GM12872 (cell line): ENCODE results near the gene SPATA6.

ENCODE experiments used
- TF ChIP-seq, protein P1 (sequence below): IDR thresholded peaks from 3 replicates; pipeline ENCODE4 v1.5.1; 2011; ENCODE audit warnings: low read depth, mild to moderate bottlenecking, low read length, moderate library complexity; ENCODE audit not compliant: insufficient read depth

SPATA6 gene

DNA sequence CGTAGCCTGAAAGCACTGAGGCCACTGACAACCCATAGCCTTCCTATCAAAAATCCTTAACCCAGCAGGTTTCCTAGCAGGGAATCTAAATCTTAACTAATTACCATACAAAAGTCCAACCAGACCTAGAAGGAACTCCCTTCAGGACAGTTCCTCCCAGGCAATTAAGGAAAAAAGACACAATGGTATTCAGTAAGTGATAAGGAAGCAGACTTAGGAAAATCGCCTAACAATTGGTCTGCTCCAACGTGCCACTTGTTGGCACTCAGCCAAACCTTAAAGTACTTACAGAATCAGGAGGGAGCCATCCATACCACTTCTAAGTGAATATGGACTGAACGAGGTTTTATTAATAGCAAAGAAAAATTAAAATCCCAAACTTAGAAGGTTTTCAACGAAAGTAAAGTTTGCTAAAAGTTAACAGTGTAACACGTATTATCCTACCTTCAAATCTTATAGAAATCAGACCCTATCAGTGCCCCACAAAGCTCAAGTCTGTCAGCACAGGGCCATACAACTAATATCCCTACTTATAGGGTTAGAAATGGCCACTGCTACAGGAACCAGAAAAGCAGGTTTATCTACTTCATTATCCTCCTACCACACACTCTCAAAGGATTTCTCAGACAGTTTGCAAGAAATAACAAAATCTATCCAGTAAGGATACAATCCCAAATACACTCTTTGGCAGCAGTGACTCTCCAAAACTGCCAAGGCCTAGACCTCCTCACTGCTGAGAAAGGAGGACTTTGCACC lies 29.0 kb downstream of the SPATA6 start:
- TF ChIP-seq, protein P1, sequence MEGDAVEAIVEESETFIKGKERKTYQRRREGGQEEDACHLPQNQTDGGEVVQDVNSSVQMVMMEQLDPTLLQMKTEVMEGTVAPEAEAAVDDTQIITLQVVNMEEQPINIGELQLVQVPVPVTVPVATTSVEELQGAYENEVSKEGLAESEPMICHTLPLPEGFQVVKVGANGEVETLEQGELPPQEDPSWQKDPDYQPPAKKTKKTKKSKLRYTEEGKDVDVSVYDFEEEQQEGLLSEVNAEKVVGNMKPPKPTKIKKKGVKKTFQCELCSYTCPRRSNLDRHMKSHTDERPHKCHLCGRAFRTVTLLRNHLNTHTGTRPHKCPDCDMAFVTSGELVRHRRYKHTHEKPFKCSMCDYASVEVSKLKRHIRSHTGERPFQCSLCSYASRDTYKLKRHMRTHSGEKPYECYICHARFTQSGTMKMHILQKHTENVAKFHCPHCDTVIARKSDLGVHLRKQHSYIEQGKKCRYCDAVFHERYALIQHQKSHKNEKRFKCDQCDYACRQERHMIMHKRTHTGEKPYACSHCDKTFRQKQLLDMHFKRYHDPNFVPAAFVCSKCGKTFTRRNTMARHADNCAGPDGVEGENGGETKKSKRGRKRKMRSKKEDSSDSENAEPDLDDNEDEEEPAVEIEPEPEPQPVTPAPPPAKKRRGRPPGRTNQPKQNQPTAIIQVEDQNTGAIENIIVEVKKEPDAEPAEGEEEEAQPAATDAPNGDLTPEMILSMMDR, result no peak

DNA sequence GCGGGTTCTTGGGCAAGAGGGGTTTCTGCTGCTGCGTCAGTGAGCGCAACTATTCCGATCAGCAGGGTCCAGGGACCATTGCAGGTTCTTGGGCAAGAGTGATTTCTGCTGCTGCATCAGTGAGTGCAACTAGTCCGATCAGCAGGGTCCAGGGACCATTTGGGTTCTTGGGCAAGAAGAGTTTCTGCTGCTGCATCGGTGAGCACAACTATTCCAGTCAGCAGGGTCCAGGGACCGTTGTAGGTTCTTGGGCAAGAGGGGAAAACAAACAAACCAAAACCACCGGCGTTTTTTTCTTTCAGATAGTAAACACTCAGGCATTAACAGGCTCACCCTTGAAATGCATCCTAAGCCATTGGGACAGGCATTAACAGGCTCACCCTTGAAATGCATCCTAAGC lies 32.6 kb downstream of the SPATA6 start:
- TF ChIP-seq, protein P1, result no peak

DNA sequence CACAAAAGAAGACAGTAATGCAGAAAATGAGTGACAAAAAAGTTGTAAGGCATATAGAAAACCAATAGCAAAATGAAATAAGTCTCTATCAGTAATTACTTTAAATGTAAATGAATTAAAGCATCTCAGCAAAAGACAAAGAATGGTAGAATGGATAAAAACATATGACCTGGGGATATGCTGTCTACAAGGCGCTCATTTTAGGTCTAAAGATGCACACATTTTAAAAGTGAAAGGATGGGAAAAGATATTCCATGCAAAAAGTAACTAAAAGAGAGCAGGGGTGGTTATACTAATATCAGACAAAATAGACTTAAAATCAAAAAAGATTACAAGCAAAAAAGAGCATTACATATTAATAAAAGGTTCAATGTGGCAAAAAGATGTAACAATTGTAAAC lies 41.2 kb downstream of the SPATA6 start:
- TF ChIP-seq, protein P1, result no peak

DNA sequence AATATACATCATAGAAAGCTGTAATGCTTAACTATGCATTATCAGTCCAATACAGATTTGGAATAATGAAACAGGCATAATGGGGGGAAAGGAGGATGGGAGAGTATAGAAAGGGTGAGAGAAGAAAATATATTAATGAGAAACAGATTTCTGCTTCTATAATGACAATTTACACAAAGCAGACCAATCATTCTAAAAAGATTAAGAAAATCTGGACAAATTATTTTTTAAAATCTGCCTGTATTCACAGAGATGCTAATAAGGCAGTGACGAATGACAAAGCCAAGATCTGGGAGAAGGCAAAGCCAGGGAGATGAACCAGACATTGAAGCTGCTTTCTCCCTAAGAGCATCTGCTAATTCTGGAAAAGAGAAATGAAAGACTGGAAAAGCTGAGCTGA lies 50.0 kb downstream of the SPATA6 start:
- TF ChIP-seq, protein P1, result no peak

DNA sequence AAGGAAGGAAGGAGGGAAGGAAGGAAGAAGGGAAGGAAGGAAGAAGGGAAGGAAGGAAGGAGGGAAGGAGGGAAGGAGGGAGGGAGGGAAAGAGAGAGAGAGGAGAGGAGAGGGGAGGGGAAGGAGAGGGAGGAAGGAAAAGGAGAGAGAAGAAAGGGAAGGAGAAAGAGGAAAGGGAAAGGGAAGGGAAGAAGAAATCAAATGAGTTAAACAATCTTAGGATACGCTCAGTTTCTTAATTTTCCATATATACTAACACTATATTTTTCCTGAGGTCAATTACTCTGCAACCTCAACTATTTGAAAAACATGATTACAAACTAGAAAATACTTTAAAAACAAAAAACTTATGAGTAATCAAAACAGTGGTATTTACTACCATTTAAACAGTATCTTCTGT lies 53.3 kb downstream of the SPATA6 start:
- TF ChIP-seq, protein P1, result no peak

DNA sequence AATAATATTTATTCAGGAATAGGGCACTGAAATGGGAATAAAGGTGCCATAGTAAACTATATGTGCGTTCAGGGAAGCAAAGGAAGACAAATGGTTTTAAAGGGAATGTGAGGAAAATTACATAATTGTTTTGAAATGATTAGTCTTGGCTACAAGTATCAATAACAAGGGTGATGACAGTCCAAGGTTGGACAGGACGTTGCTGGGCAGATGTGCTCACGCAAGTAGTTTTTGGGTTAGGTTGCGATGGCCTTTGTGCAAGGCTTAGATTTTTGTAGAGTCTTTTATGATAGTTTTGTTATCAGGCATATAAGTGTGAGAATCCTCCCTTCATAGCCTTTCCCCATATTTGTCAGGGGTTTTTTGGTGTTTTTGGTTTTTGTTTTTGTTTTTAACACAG lies 57.0 kb downstream of the SPATA6 start:
- TF ChIP-seq, protein P1, result no peak

DNA sequence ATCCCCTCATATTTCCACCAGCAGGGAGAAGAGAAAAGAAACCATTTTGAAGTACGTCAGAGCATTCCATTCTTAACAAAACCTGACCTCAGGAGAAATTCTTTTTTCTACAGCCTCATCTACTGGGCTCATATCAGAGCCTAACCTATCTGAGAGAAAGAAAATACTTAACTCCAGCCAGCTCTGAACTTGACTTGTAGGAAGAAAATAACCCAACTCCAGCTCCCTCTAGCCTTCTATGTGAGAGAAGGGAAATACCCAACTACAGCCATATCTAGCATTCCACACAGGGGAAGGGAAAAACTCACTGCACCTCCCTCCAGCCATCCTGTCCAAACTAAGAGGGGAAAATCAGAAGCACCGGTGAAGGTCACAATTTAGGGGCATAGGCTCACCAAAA lies 57.7 kb downstream of the SPATA6 start:
- TF ChIP-seq, protein P1, result no peak
